Measurements from ENCODE around the gene PGLYRP4. TPM values are rescaled to one million over a fixed set of nuclear protein-coding genes. Genes with fewer than 3 reads are reported as not detected.

PGLYRP4 gene
- polyA plus RNA-seq, 2 of the 4 experiments (the other 2 are of a cell fraction) = not detected

- no peak for TF ChIP-seq PHF8 (IDR thresholded peaks at IDR 0.05; ENCODE audit: borderline replicate concordance, low read depth)
- TF ChIP-seq RAD21 (conservative IDR thresholded peaks at IDR 0.05 in 1 of 2, IDR thresholded peaks at IDR 0.05 in 1 of 2) = 0 out of 5 replicates have a peak, but pooled peaks of 1 of the 2 experiments have one; percentile 11
- peak in 1 of 2 experiments; percentile 9 for DNase-seq (ENCODE audit: low read depth in 1 of 2, low spot score in 1 of 2)
- no peak within 1 kb of the TSS for H3K4me2 ChIP-seq
- peak; percentile 56 to 65; a peak in 5 of 6 replicates for ATAC-seq
- no peak within 1 kb of the TSS for H3K4me3 ChIP-seq
- no peak for FAIRE-seq
- H3K4me1 ChIP-seq = no peaks in the 10 kb centered on the region
- CTCF ChIA-PET = interaction anchor here (1.4 to 1.5 kb wide), 2 partner anchors 9 to 17 kb away, joined by 3 read pairs; no protein-coding TSS in a partner anchor
- POLR2A ChIA-PET = no interaction called here
- H3K9me3 ChIP-seq = no peaks in the 10 kb centered on the region
- no peak within 1 kb of the TSS for H3K27ac ChIP-seq
- 24% methylated on average over 4 of the region's 4 CpGs for WGBS (ENCODE audit: missing lambda C conversion rate)
Observed at GRCh38 chr1:153312570-153313186, 36.0 kb downstream of the PGLYRP4 start, which contains the start of gene PGLYRP3. Gene PGLYRP3, minus strand, starts transcription at chr1:153312952. Its CDS starts 2,287 bp downstream, at chr1:153310665.

- no peak for FAIRE-seq
- H3K4me2 ChIP-seq = no peak overlapping the region
- no peak overlapping the region for H3K4me3 ChIP-seq
- DNase-seq (ENCODE audit: low read depth in 1 of 2, low spot score in 1 of 2) = no peak
- ChIA-PET POLR2A (interaction anchor here (0.9 kb wide), 1 partner anchor 17 kb away, joined by 3 read pairs; no protein-coding TSS in a partner anchor), CTCF (no interaction called here)
- 35% methylated on average over 7 of the region's 7 CpGs for WGBS (ENCODE audit: missing lambda C conversion rate)
- H3K27ac ChIP-seq = no peak overlapping the region
- no peaks in the 10 kb centered on the region for H3K9me3 ChIP-seq
- H3K4me1 ChIP-seq = no peaks in the 10 kb centered on the region
- ATAC-seq = no peak
- no peak for TF ChIP-seq ZFP36 (IDR thresholded peaks at IDR 0.05; ENCODE audit: borderline replicate concordance, partially characterized antibody)
- TF ChIP-seq HDAC2 (IDR thresholded peaks at IDR 0.05) = no peak
- no peak for TF ChIP-seq SREBF2 (IDR thresholded peaks at IDR 0.05)
- TF ChIP-seq EHMT2 (IDR thresholded peaks at IDR 0.05; ENCODE audit: low read depth) = no peak
- no peak for TF ChIP-seq KDM5A (IDR thresholded peaks at IDR 0.05)
- TF ChIP-seq JUN (IDR thresholded peaks at IDR 0.05) = no peak
- no peak for TF ChIP-seq POLR2A (IDR thresholded peaks at IDR 0.05; ENCODE audit: low read length)
- TF ChIP-seq FOXS1 (CRISPR knock-in tag; IDR thresholded peaks at IDR 0.05) = no peak
- no peak for TF ChIP-seq JUNB (IDR thresholded peaks at IDR 0.05)
- TF ChIP-seq ELK1 (IDR thresholded peaks at IDR 0.05; ENCODE audit: low read depth, low read length) = no peak
- no peak for TF ChIP-seq POLR2AphosphoS2 (conservative IDR thresholded peaks at IDR 0.05; ENCODE audit: low read length)
- TF ChIP-seq CTCF (IDR thresholded peaks at IDR 0.05) = no peak
- TF ChIP-seq RCOR1 (IDR thresholded peaks at IDR 0.05; ENCODE audit: low read depth, low read length) = no peak
- no peak for TF ChIP-seq EHF (CRISPR knock-in tag; IDR thresholded peaks at IDR 0.05)
- TF ChIP-seq PBX3 (IDR thresholded peaks at IDR 0.05) = no peak
- TF ChIP-seq MAZ (IDR thresholded peaks at IDR 0.05; ENCODE audit: borderline replicate concordance, low read depth, low read length) = no peak
- no peak for TF ChIP-seq CBX2 (IDR thresholded peaks at IDR 0.05; ENCODE audit: borderline replicate concordance, low read depth)
- no peak for TF ChIP-seq MAX (IDR thresholded peaks at IDR 0.05)
- no peak for TF ChIP-seq REST (IDR thresholded peaks at IDR 0.05)
Observed at GRCh38 chr1:153310526-153310925, 38.1 kb downstream of the PGLYRP4 start.
